ENCODE data around the gene LMF1. TPM values are rescaled to one million over a fixed set of nuclear protein-coding genes. Genes with fewer than 3 reads are reported as not detected.

LMF1 gene
- total and polyA plus RNA-seq, 2 of the 8 experiments (the other 6 are each of a cell fraction or from before 2014, with no cell fraction given), result 3.5 to 9.1 TPM

GRCh38 chr16:907361-907760 is 63.4 kb downstream of the LMF1 start:
- WGBS, 2 experiments (ENCODE audit: extremely low coverage in 1 of 2, insufficient coverage in 1 of 2, insufficient read length in 1 of 2, insufficient replicate concordance in 2 of 2, low coverage in 1 of 2, low lambda C conversion rate in 2 of 2, missing lambda C conversion rate in 1 of 2), result 94% methylated on average over 15 of the region's 15 CpGs; no CpG with 5 or more reads in 1 of the 2 experiments
- Histone ChIP-seq H2BK20ac (ENCODE audit: low read length) (no peak overlapping the region), H2BK5ac (ENCODE audit: low read depth, low read length) (no peak overlapping the region), H3K56ac (replicated peaks; ENCODE audit: insufficient read length, low read depth, low read length) (no peak overlapping the region), H3K27me3 (replicated peaks in 1 of 4; ENCODE audit: control insufficient read depth in 3 of 4, extremely low read depth in 1 of 4, insufficient read depth in 3 of 4, low read length in 3 of 4) (no peaks in the 10 kb centered on the region), H3K4ac (replicated peaks; ENCODE audit: insufficient read length, low read depth, low read length) (no peak overlapping the region), H3K4me2 (ENCODE audit: insufficient read depth in 1 of 2, low read depth in 2 of 2, low read length in 2 of 2) (no peak overlapping the region), H3K36me3 (ENCODE audit: control insufficient read depth in 2 of 4, insufficient read depth in 4 of 4, low read length in 3 of 4) (no peaks in the 10 kb centered on the region), H2BK12ac (ENCODE audit: low read depth, low read length) (no peak overlapping the region), H4K91ac (replicated peaks; ENCODE audit: insufficient read length, low read length) (no peak overlapping the region), H3K23ac (ENCODE audit: insufficient read length) (no peak overlapping the region), H3K14ac (ENCODE audit: insufficient read length) (no peak overlapping the region), H2BK15ac (ENCODE audit: low read length) (no peak overlapping the region), H2BK120ac (replicated peaks; ENCODE audit: low read depth, low read length) (no peak overlapping the region), H4K20me1 (replicated peaks in 1 of 2; ENCODE audit: control insufficient read depth in 1 of 2, insufficient read depth in 2 of 2, low read length in 2 of 2) (no peaks in the 10 kb centered on the region), H2AFZ (ENCODE audit: low read length) (no peak overlapping the region), H2AK5ac (ENCODE audit: low read depth, low read length) (no peak overlapping the region), H3K79me1 (ENCODE audit: low read depth, low read length) (no peaks in the 10 kb centered on the region), H4K5ac (ENCODE audit: insufficient read length, low read depth, low read length) (no peak overlapping the region), H3K4me3 (ENCODE audit: extremely low read depth in 1 of 4, insufficient read depth in 2 of 4, low read depth in 3 of 4, low read length in 4 of 4) (no peak overlapping the region), H3K79me2 (ENCODE audit: control insufficient read depth in 1 of 2, insufficient read depth in 2 of 2, low read length in 2 of 2) (no peaks in the 10 kb centered on the region), H3K9ac (replicated peaks in 1 of 4; ENCODE audit: extremely low read depth in 1 of 4, low read depth in 3 of 4, low read length in 3 of 4) (no peak overlapping the region), H3K27ac (ENCODE audit: low read depth, low read length) (no peak overlapping the region), H4K8ac (ENCODE audit: extremely low read depth, insufficient read depth, low read length) (no peak overlapping the region), H3K23me2 (ENCODE audit: low read depth, low read length) (no peaks in the 10 kb centered on the region), H3K18ac (ENCODE audit: extremely low read depth, low read length) (no peak overlapping the region), H3K9me3 (ENCODE audit: insufficient read depth in 2 of 2, low read depth in 1 of 2, low read length in 1 of 2) (peaks cover 0 to 20% of the 10 kb centered on the region in 2 experiments; a peak in 2 of 4 replicates), H3K4me1 (replicated peaks in 1 of 4; ENCODE audit: control insufficient read depth in 3 of 4, insufficient read depth in 4 of 4, low read length in 3 of 4) (no peaks in the 10 kb centered on the region)
- CTCF ChIA-PET (ENCODE audit: partially characterized antibody), result no interaction called here
- FAIRE-seq (no peak), DNase-seq (ENCODE audit: low read depth in 1 of 2, low spot score in 2 of 2) (no peak)
- POLR2A ChIA-PET (ENCODE audit: partially characterized antibody), result no interaction called here
- TF ChIP-seq POU5F1 (IDR thresholded peaks at IDR 0.05; ENCODE audit: low read depth, low read length) (no peak), NRF1 (IDR thresholded peaks at IDR 0.05; ENCODE audit: low read depth, low read length) (no peak), CTBP2 (IDR thresholded peaks at IDR 0.05; ENCODE audit: borderline replicate concordance, insufficient read depth, insufficient read length, low read length) (no peak), BACH1 (IDR thresholded peaks at IDR 0.05; ENCODE audit: low read length) (no peak), EP300 (IDR thresholded peaks at IDR 0.05; ENCODE audit: borderline replicate concordance in 1 of 2, low read depth in 2 of 2, low read length in 2 of 2) (no peak), POLR2A (IDR thresholded peaks at IDR 0.05; ENCODE audit: control extremely low read depth in 1 of 2, low read depth in 2 of 2, low read length in 2 of 2) (no peak), TAF1 (IDR thresholded peaks at IDR 0.05; ENCODE audit: low read depth, low read length) (no peak), GABPA (IDR thresholded peaks at IDR 0.05; ENCODE audit: borderline replicate concordance, insufficient read depth, low read length) (no peak), SIRT6 (IDR thresholded peaks at IDR 0.05; ENCODE audit: low read length) (no peak), E2F6 (IDR thresholded peaks at IDR 0.05) (no peak), SIX5 (IDR thresholded peaks at IDR 0.05; ENCODE audit: low read depth, low read length) (no peak), SRF (IDR thresholded peaks at IDR 0.05; ENCODE audit: low read depth, low read length) (no peak), KDM5A (IDR thresholded peaks at IDR 0.05; ENCODE audit: low read length) (no peak), PHF8 (conservative IDR thresholded peaks at IDR 0.05; ENCODE audit: low read depth, low read length) (no peak), HDAC6 (IDR thresholded peaks at IDR 0.05; ENCODE audit: low read depth, low read length) (no peak)

Measured in H1 (cell line).